IPS-11a (cell line): Measurements from ENCODE around the gene HEATR1.
"Not testable (repeated sequence)": the region's sequence is repeated elsewhere in the genome, so short reads cannot be mapped to it uniquely, and the experiment has no call there.

ENCODE experiments used
- H3K4me3 ChIP-seq: one replicate; pipeline ENCODE4 v1.5.1; 2013; ENCODE audit warnings: low read depth, low read length, control low read depth

HEATR1 gene

GRCh38 chr1:236603991-236604904, at the start of gene HEATR1:
HEATR1 (minus strand) TSS chr1:236604516; CDS start chr1:236604095, 421 bp downstream.
- peak within 1 kb of the TSS; percentile 92 for H3K4me3 ChIP-seq

- H3K4me3 ChIP-seq: no peak overlapping the region
Measured at GRCh38 chr1:236645016-236645680, 40.8 kb upstream of the HEATR1 start.

GRCh38 chr1:236642763-236643162, 38.4 kb upstream of the HEATR1 start:
- no peak overlapping the region for H3K4me3 ChIP-seq

- no peak overlapping the region for H3K4me3 ChIP-seq
Measured at GRCh38 chr1:236639686-236640085, 35.4 kb upstream of the HEATR1 start.

GRCh38 chr1:236638945-236639344, 34.6 kb upstream of the HEATR1 start:
- no peak overlapping the region for H3K4me3 ChIP-seq

GRCh38 chr1:236636017-236636416, 31.7 kb upstream of the HEATR1 start:
- H3K4me3 ChIP-seq: no peak overlapping the region

- no peak overlapping the region for H3K4me3 ChIP-seq
Measured at GRCh38 chr1:236627727-236628408, 23.6 kb upstream of the HEATR1 start.

- no peak overlapping the region for H3K4me3 ChIP-seq
Measured at GRCh38 chr1:236623371-236624166, 19.3 kb upstream of the HEATR1 start.

GRCh38 chr1:236622407-236622806, 18.1 kb upstream of the HEATR1 start:
- no peak overlapping the region for H3K4me3 ChIP-seq

- H3K4me3 ChIP-seq: no peak overlapping the region
Measured at GRCh38 chr1:236619398-236619797, 15.1 kb upstream of the HEATR1 start.

GRCh38 chr1:236618507-236618906, 14.2 kb upstream of the HEATR1 start:
- H3K4me3 ChIP-seq: no peak overlapping the region

- no peak overlapping the region for H3K4me3 ChIP-seq
Measured at GRCh38 chr1:236615399-236616148, 11.3 kb upstream of the HEATR1 start.

GRCh38 chr1:236612349-236612748, 8.0 kb upstream of the HEATR1 start:
- H3K4me3 ChIP-seq: no peak overlapping the region

- no peak overlapping the region for H3K4me3 ChIP-seq
Measured at GRCh38 chr1:236608930-236609726, 4.8 kb upstream of the HEATR1 start.

GRCh38 chr1:236607597-236607996, 3.3 kb upstream of the HEATR1 start:
- H3K4me3 ChIP-seq: not testable (repeated sequence)

GRCh38 chr1:236604905-236605806, 840 bp upstream of the HEATR1 start:
- H3K4me3 ChIP-seq: peak overlapping the region; percentile 92

GRCh38 chr1:236602171-236602570, 2.1 kb downstream of the HEATR1 start:
- H3K4me3 ChIP-seq: no peak overlapping the region

GRCh38 chr1:236590553-236591150, 13.7 kb downstream of the HEATR1 start:
- no peak overlapping the region for H3K4me3 ChIP-seq
